Lower leg skin (tissue), 4 donors: ENCODE results near the gene TMEM123. TPM values are rescaled to one million over a fixed set of nuclear protein-coding genes. Genes with fewer than 3 reads are reported as not detected.

Experiments
- DNase-seq, 2 donors: peaks; one replicate each; pipeline ENCODE4 v3.0.0-alpha.2; 2019; ENCODE audit warnings: low spot score in 2 of 2
- H3K4me3 ChIP-seq: fragments of 200-600 bp; sonication (generic); 2 replicates; pipeline ENCODE4 v1.5.1; 2017; ENCODE audit warnings: mild to moderate bottlenecking, low read depth; ENCODE audit not compliant: poor library complexity, severe bottlenecking
- POLR2A ChIP-seq, 2 donors: fragments of 450-650 bp; IDR thresholded peaks; one replicate each; pipeline ENCODE4 v1.6.1; 2016 to 2017; ENCODE audit warnings: antibody characterized with exemption in 2 of 2, mild to moderate bottlenecking in 1 of 2, moderate library complexity in 1 of 2
- WGBS, 2 donors: methylation state at CpG; one replicate each; pipeline ENCODE4 v1.1.5; 2018; 5-methylcytosine and 5-hydroxymethylcytosine counted together
- intact Hi-C: fragments of 100-400 bp; cut with DNase I; formaldehyde crosslinking; loops from one replicate; pipeline ENCODE4 v1.15.0; 2023; ENCODE audit warnings: low total_unique reads
- total RNA-seq, 4 donors: library from RNA; depleted of rRNA; stranded (reverse); fragments of >200 nt; gene quantifications; one replicate each; pipeline ENCODE4 v1.1.0, GENCODE V29; 2016
- TF ChIP-seq, protein P1 (sequence below), 3 donors: fragments of 450-650 bp; IDR thresholded peaks; one replicate each; pipeline ENCODE4 v1.5.1; 2016; ENCODE audit warnings: antibody characterized with exemption in 3 of 3, mild to moderate bottlenecking in 3 of 3, moderate library complexity in 2 of 3

Gene TMEM123
- total RNA-seq, 4 donors from 2014 or later, result 158 to 250 (median 206) TPM

DNA sequence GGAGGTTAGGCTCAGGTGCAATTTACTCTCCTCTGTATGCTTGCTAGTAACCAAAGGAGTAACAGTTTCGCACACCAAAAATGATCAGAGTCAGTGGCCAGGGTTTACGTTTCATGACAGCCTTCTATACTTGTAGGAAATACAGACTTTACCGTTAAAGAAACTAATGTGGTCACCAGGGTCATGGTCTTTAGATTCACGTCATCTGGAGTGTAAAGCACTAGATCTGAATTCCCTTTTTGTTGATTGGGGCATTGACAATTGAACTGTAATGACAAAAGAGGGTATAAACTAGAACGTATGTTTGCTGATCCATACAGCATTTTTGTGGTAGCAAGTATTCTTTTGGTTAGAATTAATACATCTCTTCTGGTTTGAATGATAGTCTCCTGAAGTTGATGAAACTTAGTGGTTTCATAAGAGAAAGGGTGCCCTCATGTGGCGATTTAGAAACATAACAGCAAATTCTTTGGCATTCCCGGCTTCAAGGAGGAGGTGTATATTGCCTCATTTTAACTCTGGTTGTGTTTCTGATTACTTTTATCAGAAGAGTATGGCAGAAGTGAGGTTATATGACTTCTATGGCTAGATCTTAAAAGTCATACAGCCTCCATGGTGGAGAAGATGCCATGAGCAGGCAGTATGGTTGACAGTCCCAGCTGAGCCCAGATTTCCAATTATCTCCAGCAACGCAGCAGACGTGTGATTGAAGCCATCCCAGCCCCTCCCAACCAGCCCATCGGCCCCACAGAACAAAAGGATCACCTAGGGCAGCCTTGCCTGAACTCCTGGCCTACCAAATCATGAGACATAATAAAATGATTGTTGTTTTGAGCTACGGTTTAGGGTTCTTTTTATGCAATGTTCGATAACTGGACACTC is 42.8 kb upstream of the TMEM123 start:
- intact Hi-C loops, result no loop called here
- 33 to 35% methylated on average over 12 of the region's 12 CpGs for WGBS, 2 donors
- TF ChIP-seq, protein P1, sequence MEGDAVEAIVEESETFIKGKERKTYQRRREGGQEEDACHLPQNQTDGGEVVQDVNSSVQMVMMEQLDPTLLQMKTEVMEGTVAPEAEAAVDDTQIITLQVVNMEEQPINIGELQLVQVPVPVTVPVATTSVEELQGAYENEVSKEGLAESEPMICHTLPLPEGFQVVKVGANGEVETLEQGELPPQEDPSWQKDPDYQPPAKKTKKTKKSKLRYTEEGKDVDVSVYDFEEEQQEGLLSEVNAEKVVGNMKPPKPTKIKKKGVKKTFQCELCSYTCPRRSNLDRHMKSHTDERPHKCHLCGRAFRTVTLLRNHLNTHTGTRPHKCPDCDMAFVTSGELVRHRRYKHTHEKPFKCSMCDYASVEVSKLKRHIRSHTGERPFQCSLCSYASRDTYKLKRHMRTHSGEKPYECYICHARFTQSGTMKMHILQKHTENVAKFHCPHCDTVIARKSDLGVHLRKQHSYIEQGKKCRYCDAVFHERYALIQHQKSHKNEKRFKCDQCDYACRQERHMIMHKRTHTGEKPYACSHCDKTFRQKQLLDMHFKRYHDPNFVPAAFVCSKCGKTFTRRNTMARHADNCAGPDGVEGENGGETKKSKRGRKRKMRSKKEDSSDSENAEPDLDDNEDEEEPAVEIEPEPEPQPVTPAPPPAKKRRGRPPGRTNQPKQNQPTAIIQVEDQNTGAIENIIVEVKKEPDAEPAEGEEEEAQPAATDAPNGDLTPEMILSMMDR (IDR thresholded peaks at IDR 0.05), result peak in 1 of 3 donors; percentile 69
- TF ChIP-seq POLR2A (IDR thresholded peaks at IDR 0.05), result no peak
- peak in 1 of 2 donors; percentile 50 for DNase-seq
- H3K4me3 ChIP-seq, result no peak overlapping the region

DNA sequence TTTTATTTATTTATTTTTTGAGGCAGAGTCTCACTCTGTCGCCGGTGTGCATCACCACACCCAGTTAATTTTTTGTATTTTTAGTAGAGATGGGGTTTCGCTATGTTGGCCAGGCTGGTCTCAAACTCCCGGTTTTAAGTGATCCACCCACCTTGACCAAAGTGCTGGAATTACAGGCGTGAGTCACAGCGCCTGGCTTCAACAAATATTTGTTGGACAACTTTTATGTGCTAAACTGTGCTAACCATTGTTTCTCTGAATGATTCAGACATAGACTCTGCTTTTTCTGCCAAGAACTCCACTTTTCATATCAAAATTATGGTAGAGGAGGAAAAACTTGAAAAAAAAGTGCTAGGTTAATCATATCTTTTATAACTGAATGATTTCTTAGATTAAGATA is 41.7 kb upstream of the TMEM123 start:
- DNase-seq, result no peak
- 67 to 69% methylated on average over 6 of the region's 6 CpGs for WGBS, 2 donors

DNA sequence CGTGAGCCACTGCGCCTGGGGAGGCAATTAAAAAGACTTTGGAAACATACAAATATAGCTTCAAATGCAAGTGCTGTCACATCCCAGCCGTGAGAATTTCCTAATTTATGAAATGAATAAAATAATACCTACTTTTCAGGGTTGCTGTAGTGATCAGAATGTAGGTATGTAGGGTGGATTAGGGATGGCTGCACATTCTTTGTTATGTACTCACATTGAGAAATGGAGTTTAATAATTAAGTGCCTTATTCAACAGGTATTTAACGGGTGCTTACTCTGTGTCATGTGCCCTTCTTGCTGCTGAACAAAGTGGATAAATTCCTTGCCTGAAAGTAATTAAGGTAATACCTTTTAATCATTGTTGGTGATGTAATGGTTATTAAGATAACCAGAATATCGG is 41.0 kb upstream of the TMEM123 start:
- DNase-seq, result no peak
- TF ChIP-seq, protein P1 (IDR thresholded peaks at IDR 0.05), result no peak
- TF ChIP-seq POLR2A (IDR thresholded peaks at IDR 0.05), result no peak
- intact Hi-C loops, result loop anchor here (5.0 kb wide), 2 partner anchors 151 to 201 kb away; no protein-coding TSS in a partner anchor
- 66 to 71% methylated on average over 5 of the region's 5 CpGs for WGBS, 2 donors
- H3K4me3 ChIP-seq, result no peak overlapping the region

More for the DNA sequence above, 41.7 kb upstream of the TMEM123 start:
- intact Hi-C loops, result loop anchor here (5.0 kb wide), 2 partner anchors 152 to 202 kb away; no protein-coding TSS in a partner anchor
- no peak overlapping the region for H3K4me3 ChIP-seq
- no peak for TF ChIP-seq POLR2A (IDR thresholded peaks at IDR 0.05)
- TF ChIP-seq, protein P1 (IDR thresholded peaks at IDR 0.05), result no peak

DNA sequence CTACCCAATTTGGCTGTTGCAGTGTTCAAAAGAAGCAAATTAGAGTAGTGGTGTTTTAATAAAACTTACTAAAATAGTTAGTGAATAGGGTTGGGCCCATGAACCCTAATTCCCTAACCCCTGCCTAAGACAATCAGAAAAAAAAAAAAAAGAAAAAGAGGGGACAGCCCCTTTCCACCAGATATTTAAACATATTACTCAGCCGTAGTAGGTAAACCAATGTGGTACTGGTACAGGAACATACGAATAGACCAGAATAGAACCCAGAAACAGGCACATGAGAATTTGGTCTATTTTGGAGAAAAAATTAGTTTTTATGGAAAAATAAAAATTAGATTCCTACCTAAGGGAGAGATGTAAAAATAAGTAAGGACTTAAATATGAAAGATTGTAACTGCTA is 39.4 kb upstream of the TMEM123 start:
- H3K4me3 ChIP-seq, result no peak overlapping the region
- DNase-seq, result no peak
- intact Hi-C loops, result loop anchor here (5.0 kb wide), 2 partner anchors 150 to 200 kb away; no protein-coding TSS in a partner anchor
- TF ChIP-seq POLR2A (IDR thresholded peaks at IDR 0.05), result no peak
- TF ChIP-seq, protein P1 (IDR thresholded peaks at IDR 0.05), result no peak
- 90 to 96% methylated on average over 2 of the region's 2 CpGs for WGBS, 2 donors

DNA sequence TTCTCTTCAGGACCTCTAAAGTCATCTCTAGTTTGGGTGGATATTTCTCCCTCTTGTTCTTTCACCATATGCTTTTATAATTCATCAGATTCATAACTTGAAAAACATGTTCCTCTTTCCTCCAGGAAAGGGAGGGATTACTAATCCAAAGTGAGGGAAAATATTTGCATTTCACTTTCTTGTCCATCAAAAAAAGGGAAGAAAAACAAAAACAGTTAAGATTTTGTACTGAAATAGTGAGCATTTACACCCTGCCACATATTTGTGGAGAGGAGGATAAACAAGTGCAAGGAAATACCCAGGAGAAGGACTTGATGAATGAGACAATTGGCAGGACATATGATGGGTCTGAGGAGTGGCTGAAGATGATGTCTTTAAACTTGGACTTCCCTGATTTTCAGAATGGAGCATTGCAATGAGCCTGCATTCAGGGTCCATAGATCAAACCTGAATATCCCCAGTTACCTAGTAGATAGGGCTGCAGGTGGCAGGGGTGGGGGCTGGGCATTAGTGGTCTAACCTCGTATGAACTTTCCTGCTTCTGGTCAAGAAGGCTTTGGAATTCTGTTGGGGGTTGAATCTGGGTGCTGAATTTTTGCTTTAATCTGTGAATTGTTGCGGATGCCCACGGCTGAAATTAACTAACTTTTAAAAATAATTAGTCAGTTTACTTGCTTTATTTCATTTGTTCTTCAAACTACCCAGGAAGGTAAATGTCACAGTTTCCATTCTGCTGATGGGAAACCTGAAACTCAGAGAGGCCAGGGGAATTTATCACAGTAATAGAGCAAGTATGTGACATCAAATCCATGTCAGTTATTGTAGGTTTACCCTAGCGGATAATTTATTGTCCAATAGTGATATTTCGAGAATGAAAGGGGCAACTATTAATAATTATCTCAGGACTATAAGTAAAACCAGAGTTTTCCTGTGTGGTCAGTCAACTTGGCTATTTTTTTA is 36.9 kb upstream of the TMEM123 start:
- no peak for DNase-seq
- 76 to 85% methylated on average over 5 of the region's 5 CpGs for WGBS, 2 donors
- intact Hi-C loops, result loop anchor here (5.0 kb wide), 2 partner anchors 147 to 197 kb away; no protein-coding TSS in a partner anchor
- H3K4me3 ChIP-seq, result no peak overlapping the region
- no peak for TF ChIP-seq POLR2A (IDR thresholded peaks at IDR 0.05)
- TF ChIP-seq, protein P1 (IDR thresholded peaks at IDR 0.05), result no peak
